Vagina (tissue), 2 donors: ENCODE results near the gene TMEM63B. TPM values are rescaled to one million over a fixed set of nuclear protein-coding genes. Genes with fewer than 3 reads are reported as not detected.
A peak's percentile ranks its signal among the peaks of the same experiment; 100 is the strongest.
"Not testable (repeated sequence)": the region's sequence is repeated elsewhere in the genome, so short reads cannot be mapped to it uniquely, and the experiment has no call there.

Source experiments
- DNase-seq, 2 donors: peaks; one replicate each; pipeline ENCODE4 v3.0.0-alpha.2; 2017; ENCODE audit errors: extremely low spot score in 2 of 2
- H3K27ac ChIP-seq: fragments of 200-600 bp; sonication (generic); one replicate; pipeline ENCODE4 v1.5.1; 2019
- H3K27me3 ChIP-seq: fragments of 200-600 bp; sonication (generic); one replicate; pipeline ENCODE4 v1.5.1; 2019
- H3K36me3 ChIP-seq, 2 donors: fragments of 200-600 bp; sonication (generic); one replicate each; pipeline ENCODE4 v1.5.1; 2017 to 2019
- H3K4me1 ChIP-seq: fragments of 200-600 bp; sonication (generic); one replicate; pipeline ENCODE4 v1.5.1; 2019
- H3K4me3 ChIP-seq, 2 donors: fragments of 200-600 bp; sonication (generic); 1 replicate in 1 of 2; 2 replicates in 1 of 2; pipeline ENCODE4 v1.5.1; 2016 to 2019
- H3K9me3 ChIP-seq: fragments of 200-600 bp; sonication (generic); one replicate; pipeline ENCODE4 v1.5.1; 2019
- POLR2A ChIP-seq, 2 donors: fragments of 450-650 bp; IDR thresholded peaks; one replicate each; pipeline ENCODE4 v1.6.1; 2017; ENCODE audit warnings: antibody characterized with exemption in 2 of 2, mild to moderate bottlenecking in 2 of 2, moderate library complexity in 2 of 2
- POLR2AphosphoS5 ChIP-seq, 2 donors: sonication (generic); formaldehyde crosslinking; IDR thresholded peaks; one replicate each; pipeline ENCODE4 v1.9.0; 2017; ENCODE audit warnings: antibody characterized with exemption in 2 of 2, mild to moderate bottlenecking in 2 of 2, low read depth in 1 of 2; ENCODE audit not compliant: insufficient read depth in 1 of 2
- intact Hi-C: fragments of 100-400 bp; cut with DNase I; formaldehyde crosslinking; loops from one replicate; pipeline ENCODE4 v1.15.1; 2023
- total RNA-seq: library from RNA; depleted of rRNA; stranded (reverse); fragments of >200 nt; gene quantifications from one replicate; pipeline ENCODE4 v1.2.3, GENCODE V29; 2016
- TF ChIP-seq, protein P1 (sequence below), 3 experiments: fragments of 450-650 bp in 2 of 3; fragments of 200-600 bp in 1 of 3; sonication (generic) in 1 of 3; IDR thresholded peaks; one replicate each; pipeline ENCODE4 v1.5.1; 2017 to 2019; ENCODE audit warnings: antibody characterized with exemption in 3 of 3, mild to moderate bottlenecking in 2 of 3, moderate library complexity in 2 of 3

The TMEM63B gene
- total RNA-seq, 1 donor from 2014 or later: 32.4 TPM

DNA sequence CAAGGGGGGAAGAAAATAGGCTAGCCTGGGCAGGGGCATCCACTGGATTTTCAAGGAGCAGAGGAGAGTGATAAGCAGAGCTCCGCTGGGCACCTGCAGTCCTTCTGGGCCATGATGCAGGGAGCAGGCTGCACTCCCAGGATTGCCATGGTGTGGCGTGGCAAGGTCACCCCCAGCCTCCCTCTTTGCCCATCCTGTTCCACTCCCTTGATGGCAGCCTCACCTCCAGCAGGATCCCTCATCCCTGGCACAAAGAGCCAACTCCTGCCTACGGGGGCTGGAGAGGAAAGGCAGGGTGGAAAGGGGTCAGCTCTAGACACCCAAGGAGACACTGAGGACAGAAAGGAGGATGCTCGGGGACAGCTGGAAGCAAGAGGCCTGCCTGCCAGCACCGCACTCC, 67.0 kb downstream of the TMEM63B start:
- H3K36me3 ChIP-seq: no peaks in the 10 kb centered on the region
- no peaks in the 10 kb centered on the region for H3K9me3 ChIP-seq
- no peaks in the 10 kb centered on the region for H3K27me3 ChIP-seq
- TF ChIP-seq POLR2A (IDR thresholded peaks at IDR 0.05) (no peak), POLR2AphosphoS5 (IDR thresholded peaks at IDR 0.05; ENCODE audit: insufficient read depth in 1 of 2, low read depth in 1 of 2) (no peak)
- TF ChIP-seq, protein P1, sequence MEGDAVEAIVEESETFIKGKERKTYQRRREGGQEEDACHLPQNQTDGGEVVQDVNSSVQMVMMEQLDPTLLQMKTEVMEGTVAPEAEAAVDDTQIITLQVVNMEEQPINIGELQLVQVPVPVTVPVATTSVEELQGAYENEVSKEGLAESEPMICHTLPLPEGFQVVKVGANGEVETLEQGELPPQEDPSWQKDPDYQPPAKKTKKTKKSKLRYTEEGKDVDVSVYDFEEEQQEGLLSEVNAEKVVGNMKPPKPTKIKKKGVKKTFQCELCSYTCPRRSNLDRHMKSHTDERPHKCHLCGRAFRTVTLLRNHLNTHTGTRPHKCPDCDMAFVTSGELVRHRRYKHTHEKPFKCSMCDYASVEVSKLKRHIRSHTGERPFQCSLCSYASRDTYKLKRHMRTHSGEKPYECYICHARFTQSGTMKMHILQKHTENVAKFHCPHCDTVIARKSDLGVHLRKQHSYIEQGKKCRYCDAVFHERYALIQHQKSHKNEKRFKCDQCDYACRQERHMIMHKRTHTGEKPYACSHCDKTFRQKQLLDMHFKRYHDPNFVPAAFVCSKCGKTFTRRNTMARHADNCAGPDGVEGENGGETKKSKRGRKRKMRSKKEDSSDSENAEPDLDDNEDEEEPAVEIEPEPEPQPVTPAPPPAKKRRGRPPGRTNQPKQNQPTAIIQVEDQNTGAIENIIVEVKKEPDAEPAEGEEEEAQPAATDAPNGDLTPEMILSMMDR (IDR thresholded peaks at IDR 0.05): no peak
- H3K4me1 ChIP-seq: no peaks in the 10 kb centered on the region
- intact Hi-C loops: no loop called here
- DNase-seq: no peak
- H3K4me3 ChIP-seq: no peak overlapping the region
- H3K27ac ChIP-seq: no peak overlapping the region

DNA sequence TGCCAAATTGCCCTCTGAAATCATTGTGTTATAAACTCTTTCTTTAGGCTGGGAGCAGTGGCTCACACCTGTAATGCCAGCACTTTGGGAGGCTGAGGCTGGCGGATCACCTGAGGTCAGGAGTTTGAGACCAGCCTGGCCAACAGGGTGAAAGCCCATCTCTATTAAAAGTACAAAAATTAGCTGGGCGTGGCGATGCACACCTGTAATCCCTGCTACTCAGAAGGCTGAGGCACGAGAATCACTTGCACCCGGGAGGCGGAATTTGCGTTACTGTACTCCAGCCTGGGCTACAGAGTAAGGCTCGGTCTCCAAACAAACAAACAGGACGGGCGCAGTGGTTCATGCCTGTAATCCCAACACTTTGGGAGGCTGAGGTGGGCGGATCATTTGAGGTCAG, 69.0 kb downstream of the TMEM63B start:
- H3K27ac ChIP-seq, intact Hi-C loops, DNase-seq, H3K4me3 ChIP-seq, H3K27me3 ChIP-seq, H3K9me3 ChIP-seq, H3K36me3 ChIP-seq: not testable (repeated sequence)
- peaks cover 10% of the 10 kb centered on the region for H3K4me1 ChIP-seq

DNA sequence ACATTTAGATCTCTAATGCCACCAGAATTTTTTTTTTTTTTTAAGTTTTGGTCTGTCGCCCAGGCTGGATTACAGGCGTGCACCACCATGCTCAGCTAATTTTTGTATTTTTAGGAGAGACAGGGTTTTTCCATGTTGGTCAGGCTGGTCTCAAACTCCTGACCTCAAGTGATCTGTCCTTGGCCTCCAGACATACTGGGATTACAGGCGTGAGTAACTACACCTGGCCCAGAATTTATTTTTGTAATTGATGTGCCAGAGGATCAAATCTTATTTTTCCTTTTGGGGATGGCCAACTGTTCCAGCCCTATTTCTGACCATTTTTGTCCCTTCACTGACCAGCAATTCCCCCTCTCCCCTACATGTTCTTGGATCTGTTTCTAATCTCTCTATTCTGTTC, 71.3 kb downstream of the TMEM63B start:
- TF ChIP-seq POLR2AphosphoS5 (IDR thresholded peaks at IDR 0.05; ENCODE audit: insufficient read depth in 1 of 2, low read depth in 1 of 2) (no peak), POLR2A (IDR thresholded peaks at IDR 0.05) (no peak)
- TF ChIP-seq, protein P1 (IDR thresholded peaks at IDR 0.05): no peak
- intact Hi-C loops: no loop called here
- Histone ChIP-seq H3K36me3 (no peaks in the 10 kb centered on the region), H3K4me1 (peaks cover 27% of the 10 kb centered on the region), H3K27me3 (no peaks in the 10 kb centered on the region), H3K9me3 (no peaks in the 10 kb centered on the region), H3K27ac (no peak overlapping the region), H3K4me3 (no peak overlapping the region)
- DNase-seq: no peak

DNA sequence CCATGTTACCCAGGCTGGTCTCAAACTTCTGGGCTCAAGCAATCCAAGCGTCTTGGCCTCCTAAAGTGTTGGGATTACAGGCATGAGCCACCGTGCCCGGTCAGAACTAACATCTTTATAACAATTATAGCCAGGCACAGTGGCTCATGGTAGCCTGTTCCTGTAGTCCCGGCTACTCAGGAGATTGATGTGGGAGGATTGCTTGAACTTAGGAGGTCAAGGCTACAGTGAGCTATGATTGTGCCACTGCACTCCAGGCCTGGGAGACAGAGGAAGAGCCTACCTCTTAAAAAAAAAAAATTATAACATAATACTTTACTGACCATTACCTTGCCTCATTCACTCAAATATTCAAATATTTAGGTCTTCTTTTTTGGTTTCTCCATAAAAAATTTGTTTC, 72.5 kb downstream of the TMEM63B start:
- Histone ChIP-seq H3K36me3 (no peaks in the 10 kb centered on the region), H3K4me3 (no peak overlapping the region), H3K27me3 (no peaks in the 10 kb centered on the region), H3K4me1 (peaks cover 27% of the 10 kb centered on the region), H3K27ac (no peak overlapping the region), H3K9me3 (no peaks in the 10 kb centered on the region)
- intact Hi-C loops: no loop called here
- TF ChIP-seq POLR2AphosphoS5 (IDR thresholded peaks at IDR 0.05; ENCODE audit: insufficient read depth in 1 of 2, low read depth in 1 of 2) (no peak), POLR2A (IDR thresholded peaks at IDR 0.05) (no peak)
- TF ChIP-seq, protein P1 (IDR thresholded peaks at IDR 0.05): no peak
- no peak for DNase-seq

DNA sequence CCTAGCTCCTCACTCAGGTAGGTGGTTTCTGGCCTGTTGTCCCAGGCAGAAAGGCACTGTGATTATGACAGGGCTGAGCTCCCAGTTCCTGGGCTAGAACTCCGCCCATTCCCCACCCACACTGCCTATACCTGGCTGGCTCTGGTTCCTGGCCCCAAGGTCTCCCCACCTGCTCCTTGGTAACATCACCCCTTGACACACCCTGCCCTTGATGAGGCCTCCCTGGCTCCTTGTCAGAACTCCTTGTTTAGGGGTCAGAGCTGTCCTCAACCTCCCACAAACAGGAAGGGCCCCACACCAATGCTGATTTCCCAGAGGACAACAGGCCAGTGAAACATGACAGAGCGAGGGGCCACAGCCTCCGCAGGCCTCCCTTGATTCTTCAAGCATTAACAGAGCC, 73.8 kb downstream of the TMEM63B start:
- H3K36me3 ChIP-seq: no peaks in the 10 kb centered on the region
- H3K27me3 ChIP-seq: no peaks in the 10 kb centered on the region
- TF ChIP-seq POLR2AphosphoS5 (IDR thresholded peaks at IDR 0.05; ENCODE audit: insufficient read depth in 1 of 2, low read depth in 1 of 2) (no peak), POLR2A (IDR thresholded peaks at IDR 0.05) (no peak)
- TF ChIP-seq, protein P1 (IDR thresholded peaks at IDR 0.05): no peak
- no peak overlapping the region for H3K4me3 ChIP-seq
- H3K4me1 ChIP-seq: peaks cover 27% of the 10 kb centered on the region
- intact Hi-C loops: no loop called here
- no peak for DNase-seq
- peak overlapping the region; percentile 77 for H3K27ac ChIP-seq
- no peaks in the 10 kb centered on the region for H3K9me3 ChIP-seq
